Colonic mucosa (tissue), 4 donors: ENCODE data around the gene EVL. TPM values are rescaled to one million over a fixed set of nuclear protein-coding genes. Genes with fewer than 3 reads are reported as not detected.
"Not testable (repeated sequence)": the region's sequence is repeated elsewhere in the genome, so short reads cannot be mapped to it uniquely, and the experiment has no call there.

Source experiments
- DNase-seq: peaks from one replicate; pipeline ENCODE4 v3.0.0-alpha.2; 2020
- H3K27ac ChIP-seq: fragments of 200-600 bp; one replicate; pipeline ENCODE4 v1.8.0; 2021
- H3K27me3 ChIP-seq: fragments of 200-600 bp; one replicate; pipeline ENCODE4 v1.8.0; 2021
- H3K36me3 ChIP-seq: fragments of 200-600 bp; one replicate; pipeline ENCODE4 v1.8.0; 2021
- H3K4me1 ChIP-seq: fragments of 200-600 bp; one replicate; pipeline ENCODE4 v1.8.0; 2021; ENCODE audit warnings: mild to moderate bottlenecking
- H3K4me3 ChIP-seq: fragments of 200-600 bp; one replicate; pipeline ENCODE4 v1.8.0; 2021
- H3K9ac ChIP-seq, 2 donors: one replicate each; pipeline ENCODE4 v1.7.0; 2013; ENCODE audit warnings: control low read depth in 2 of 2, low read depth in 2 of 2, low read length in 2 of 2
- H3K9me3 ChIP-seq: fragments of 200-600 bp; one replicate; pipeline ENCODE4 v1.8.0; 2021
- intact Hi-C: fragments of 100-400 bp; cut with DNase I; formaldehyde crosslinking; loops from one replicate; pipeline ENCODE4 v1.14.1; 2022
- total RNA-seq, 2 donors: library from RNA; stranded (reverse); fragmentation: NEBNext Ultra II Directional in 1 of 2; extraction: Animal tissue kit (Norgen Biotek cat#: 25700) in 1 of 2; gene quantifications; one replicate each; pipeline ENCODE4 v1.2.1, GENCODE V29; 2021
- TF ChIP-seq, protein P1 (sequence below): fragments of 200-600 bp; IDR thresholded peaks from one replicate; pipeline ENCODE4 v1.8.0; 2022; ENCODE audit warnings: antibody characterized with exemption, mild to moderate bottlenecking
- donor health status: healthy.
- donor health status: DM: no; HTN: no; CAD: no.
- donor health status: DM: no; HTN: no; CAD: no.

EVL gene
- total RNA-seq, 2 donors from 2014 or later = 13.7 to 15.4 TPM

DNA sequence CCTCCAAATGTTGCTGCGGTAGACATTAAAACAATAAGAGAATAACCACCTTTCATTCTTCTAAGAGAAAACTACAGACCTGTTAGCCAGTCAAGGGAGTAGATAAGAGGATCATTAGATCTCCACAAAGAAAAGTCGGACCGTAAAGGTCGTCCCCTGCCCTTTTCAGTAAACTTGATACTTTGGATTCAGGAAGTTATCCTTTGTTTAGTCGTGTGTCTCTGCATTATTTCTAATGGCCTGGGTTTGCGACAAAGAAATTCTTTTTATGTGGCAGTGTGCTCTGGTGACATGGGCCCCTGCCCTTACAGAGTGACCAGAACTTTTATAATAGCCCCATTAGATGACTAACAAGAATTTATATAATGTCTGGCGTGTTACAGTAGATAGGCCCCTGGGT lies 44.6 kb upstream of the EVL start:
- Histone ChIP-seq H3K4me3 (no peak overlapping the region), H3K9me3 (no peaks in the 10 kb centered on the region), H3K4me1 (no peaks in the 10 kb centered on the region), H3K9ac (no peak overlapping the region), H3K27me3 (no peaks in the 10 kb centered on the region), H3K27ac (no peak overlapping the region), H3K36me3 (no peaks in the 10 kb centered on the region)
- intact Hi-C loops = no loop called here
- TF ChIP-seq, protein P1, sequence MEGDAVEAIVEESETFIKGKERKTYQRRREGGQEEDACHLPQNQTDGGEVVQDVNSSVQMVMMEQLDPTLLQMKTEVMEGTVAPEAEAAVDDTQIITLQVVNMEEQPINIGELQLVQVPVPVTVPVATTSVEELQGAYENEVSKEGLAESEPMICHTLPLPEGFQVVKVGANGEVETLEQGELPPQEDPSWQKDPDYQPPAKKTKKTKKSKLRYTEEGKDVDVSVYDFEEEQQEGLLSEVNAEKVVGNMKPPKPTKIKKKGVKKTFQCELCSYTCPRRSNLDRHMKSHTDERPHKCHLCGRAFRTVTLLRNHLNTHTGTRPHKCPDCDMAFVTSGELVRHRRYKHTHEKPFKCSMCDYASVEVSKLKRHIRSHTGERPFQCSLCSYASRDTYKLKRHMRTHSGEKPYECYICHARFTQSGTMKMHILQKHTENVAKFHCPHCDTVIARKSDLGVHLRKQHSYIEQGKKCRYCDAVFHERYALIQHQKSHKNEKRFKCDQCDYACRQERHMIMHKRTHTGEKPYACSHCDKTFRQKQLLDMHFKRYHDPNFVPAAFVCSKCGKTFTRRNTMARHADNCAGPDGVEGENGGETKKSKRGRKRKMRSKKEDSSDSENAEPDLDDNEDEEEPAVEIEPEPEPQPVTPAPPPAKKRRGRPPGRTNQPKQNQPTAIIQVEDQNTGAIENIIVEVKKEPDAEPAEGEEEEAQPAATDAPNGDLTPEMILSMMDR = no peak
- no peak for DNase-seq

DNA sequence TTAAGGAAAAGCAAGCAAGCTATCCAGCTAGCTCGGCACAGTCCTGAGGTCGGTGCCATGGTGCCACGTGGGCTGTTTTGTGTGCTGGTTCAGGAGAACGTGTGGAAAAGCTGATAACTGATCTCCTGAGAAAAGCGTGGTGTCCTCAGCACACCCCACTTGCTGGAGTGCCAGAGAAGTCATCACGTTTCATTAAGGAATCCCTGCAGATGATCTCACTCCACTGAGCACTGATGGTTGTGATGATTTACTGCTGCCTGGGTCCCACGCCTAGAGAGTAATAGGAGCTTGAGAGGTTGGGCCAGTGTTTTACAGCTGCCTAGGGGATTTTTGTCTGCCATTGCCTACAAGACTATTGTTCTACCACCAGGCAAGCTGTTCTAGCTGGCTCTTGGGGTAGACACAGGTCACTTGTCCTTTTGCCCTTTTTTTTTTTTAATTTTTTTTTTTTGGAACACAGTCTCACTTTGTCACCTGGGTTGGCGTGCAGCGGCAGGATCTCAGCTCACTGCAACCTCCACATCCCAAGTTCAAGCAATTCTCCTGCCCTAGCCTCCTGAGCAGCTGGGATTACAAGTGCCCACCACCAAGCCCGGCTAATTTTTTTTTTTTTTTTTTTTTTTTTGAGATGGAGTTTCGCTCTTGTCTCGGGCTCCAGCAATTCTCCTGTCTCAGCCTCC lies 42.3 kb upstream of the EVL start:
- no peak for DNase-seq
- H3K27me3 ChIP-seq = no peaks in the 10 kb centered on the region
- no peaks in the 10 kb centered on the region for H3K36me3 ChIP-seq
- H3K4me1 ChIP-seq = no peaks in the 10 kb centered on the region
- no peak overlapping the region for H3K9ac ChIP-seq
- H3K27ac ChIP-seq = no peak overlapping the region
- no peak overlapping the region for H3K4me3 ChIP-seq
- no peaks in the 10 kb centered on the region for H3K9me3 ChIP-seq
- intact Hi-C loops = no loop called here
- TF ChIP-seq, protein P1 = no peak

DNA sequence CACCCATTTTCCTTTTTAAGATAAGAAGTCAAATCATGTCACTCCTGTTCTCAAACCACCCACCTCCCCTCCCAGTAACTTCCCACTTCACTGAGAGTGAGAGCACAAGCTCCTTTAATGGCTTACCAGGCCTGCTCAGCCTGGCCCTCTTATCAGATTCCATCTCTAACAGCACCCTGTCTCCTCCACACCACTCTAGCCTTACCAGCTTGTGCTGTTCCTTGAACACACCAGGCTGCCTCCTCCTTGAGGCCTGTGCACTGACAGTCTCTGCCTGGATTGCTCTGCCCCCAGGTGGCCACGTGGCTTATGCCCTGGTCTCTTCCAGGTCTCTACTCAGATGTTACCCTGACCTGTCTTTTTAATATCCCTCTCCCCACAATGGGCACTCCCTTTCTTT lies 40.1 kb upstream of the EVL start:
- Histone ChIP-seq H3K27ac (no peak overlapping the region), H3K27me3 (no peaks in the 10 kb centered on the region), H3K4me1 (no peaks in the 10 kb centered on the region), H3K9ac (no peak overlapping the region), H3K9me3 (no peaks in the 10 kb centered on the region), H3K4me3 (no peak overlapping the region), H3K36me3 (no peaks in the 10 kb centered on the region)
- intact Hi-C loops = no loop called here
- peak; percentile 23 for DNase-seq
- TF ChIP-seq, protein P1 = peak; percentile 13

DNA sequence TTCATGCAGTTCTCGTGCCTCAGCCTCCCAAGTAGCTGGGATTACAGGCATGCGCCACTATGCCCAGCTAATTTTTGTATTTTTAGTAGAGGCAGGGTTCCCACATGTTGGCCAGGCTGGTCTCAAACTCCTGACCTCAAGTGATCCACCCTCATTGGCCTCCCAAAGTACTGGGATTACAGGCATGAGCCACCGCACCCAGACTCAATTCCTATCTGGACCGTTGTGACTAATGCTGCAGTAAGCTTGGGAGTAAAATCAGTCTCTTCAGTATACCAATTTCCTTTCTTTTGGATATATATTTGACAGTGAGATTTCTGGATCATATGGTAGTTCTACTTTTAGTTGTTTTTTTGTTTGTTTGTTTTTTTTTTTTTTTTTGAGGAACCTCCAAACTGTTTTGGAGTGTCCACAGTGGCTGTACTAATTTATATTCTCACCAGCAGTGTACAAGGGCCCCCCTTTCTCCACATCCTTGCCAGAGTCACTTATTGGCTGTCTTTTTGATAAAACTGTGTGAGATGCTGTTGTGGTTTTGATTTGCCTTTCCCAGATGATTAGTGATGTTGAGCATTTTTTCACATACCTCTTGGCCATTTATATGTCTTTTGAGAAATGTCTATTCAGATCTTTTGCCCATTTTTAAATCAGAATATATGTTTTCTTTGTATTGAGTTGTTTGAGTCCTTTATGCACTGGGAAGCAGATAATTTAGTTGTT lies 37.3 kb upstream of the EVL start:
- no peak for DNase-seq
- intact Hi-C loops = no loop called here

DNA sequence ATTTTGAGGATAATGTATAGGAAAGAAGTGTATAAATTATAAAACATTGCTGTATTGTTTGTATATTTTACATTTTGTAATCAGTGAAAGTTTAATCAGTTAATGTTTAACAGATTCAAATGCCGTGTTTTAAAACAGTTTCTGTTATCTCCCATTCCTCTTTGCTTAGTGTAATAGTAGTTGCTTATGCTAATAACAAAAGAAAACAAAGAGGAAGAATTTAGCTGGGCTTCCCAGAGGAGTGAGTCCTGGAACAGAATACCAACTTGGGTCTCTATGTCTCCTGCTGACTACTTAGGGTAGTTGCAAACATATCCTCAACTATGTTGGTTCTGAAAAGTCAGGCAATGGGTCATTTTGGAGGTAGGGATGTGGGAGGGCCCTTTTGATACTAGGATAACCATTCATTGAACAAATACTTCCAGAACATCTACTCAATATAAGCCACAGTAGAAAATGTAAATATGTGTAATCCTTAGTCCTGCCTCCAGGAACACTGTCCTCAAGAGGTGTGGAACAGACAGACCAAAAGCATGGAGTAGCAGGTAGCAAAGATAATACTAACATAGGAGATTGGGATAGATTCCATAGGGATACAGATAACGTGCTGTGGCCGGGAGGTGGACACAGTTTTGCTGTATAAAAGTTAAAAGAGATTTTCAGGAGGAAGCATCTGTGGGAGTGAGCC lies 36.1 kb upstream of the EVL start:
- Histone ChIP-seq H3K9me3 (no peaks in the 10 kb centered on the region), H3K36me3 (no peaks in the 10 kb centered on the region), H3K27ac (no peak overlapping the region), H3K4me1 (no peaks in the 10 kb centered on the region), H3K27me3 (no peaks in the 10 kb centered on the region), H3K9ac (no peak overlapping the region), H3K4me3 (no peak overlapping the region)
- intact Hi-C loops = no loop called here
- TF ChIP-seq, protein P1 = no peak
- DNase-seq = no peak

More for the DNA sequence above, 37.3 kb upstream of the EVL start:
- no peaks in the 10 kb centered on the region for H3K36me3 ChIP-seq
- H3K9ac ChIP-seq = no peak overlapping the region
- H3K9me3 ChIP-seq = no peaks in the 10 kb centered on the region
- no peaks in the 10 kb centered on the region for H3K27me3 ChIP-seq
- H3K27ac ChIP-seq = no peak overlapping the region
- no peaks in the 10 kb centered on the region for H3K4me1 ChIP-seq
- TF ChIP-seq, protein P1 = no peak
- H3K4me3 ChIP-seq = no peak overlapping the region

DNA sequence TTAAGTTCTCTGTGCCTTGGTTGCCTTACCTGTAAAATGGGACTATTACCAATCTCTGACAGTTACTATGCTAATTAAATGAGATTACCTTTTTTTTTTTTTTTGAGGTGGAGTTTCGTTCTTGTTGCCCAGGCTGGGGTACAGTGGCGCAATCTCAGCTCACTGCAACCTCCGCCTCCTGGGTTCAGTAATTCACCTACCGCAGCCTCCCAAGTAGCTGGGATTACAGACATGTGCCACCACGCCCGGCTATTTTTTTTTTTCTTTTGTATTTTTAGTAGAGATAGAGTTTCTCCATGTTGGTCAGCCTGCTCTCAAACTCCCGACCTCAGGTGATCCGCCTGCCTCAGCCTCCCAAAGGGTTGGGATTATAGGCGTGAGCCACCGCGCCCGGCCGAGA lies 35.2 kb upstream of the EVL start:
- H3K27me3 ChIP-seq, H3K4me1 ChIP-seq, H3K27ac ChIP-seq, H3K36me3 ChIP-seq, H3K4me3 ChIP-seq, H3K9ac ChIP-seq, DNase-seq, H3K9me3 ChIP-seq, intact Hi-C loops: not testable (repeated sequence)
